Measurements from ENCODE around the gene ENKD1. TPM values are rescaled to one million over a fixed set of nuclear protein-coding genes. Genes with fewer than 3 reads are reported as not detected.
A peak's percentile ranks its signal among the peaks of the same experiment; 100 is the strongest.

ENKD1 gene
- total and polyA plus RNA-seq, 10 of the 15 experiments (the other 5 are each of a cell fraction or from before 2014, with no cell fraction given), result 0.19 to 8.1 (median 2.8) TPM

- TF ChIP-seq PRDM15 (CRISPR knock-in tag; IDR thresholded peaks at IDR 0.05) (no peak), SREBF1 (IDR thresholded peaks at IDR 0.05; ENCODE audit: low read length) (peak; percentile 60; the same call in 1 of the 2 replicates), CBFB (IDR thresholded peaks at IDR 0.05; ENCODE audit: low read depth) (no peak), MXI1 (IDR thresholded peaks at IDR 0.05; ENCODE audit: low read depth, low read length) (0 out of 2 replicates have a peak, but pooled peaks have one; percentile 47), BRCA1 (IDR thresholded peaks at IDR 0.05; ENCODE audit: low read depth, low read length) (no peak), TAF1 (IDR thresholded peaks at IDR 0.05; ENCODE audit: borderline replicate concordance, low read depth, low read length) (no peak), RBBP5 (conservative IDR thresholded peaks at IDR 0.05) (no peak), MEF2A (IDR thresholded peaks at IDR 0.05; ENCODE audit: insufficient read depth, low read depth, low read length) (no peak), FOXK2 (IDR thresholded peaks at IDR 0.05) (peak; percentile 90), SMAD1 (IDR thresholded peaks at IDR 0.05; ENCODE audit: low read depth, partially characterized antibody) (no peak), SP1 (IDR thresholded peaks at IDR 0.05; ENCODE audit: low read depth, low read length) (no peak), CHD2 (IDR thresholded peaks at IDR 0.05; ENCODE audit: borderline replicate concordance, low read depth, low read length) (peak; percentile 65; the same call in 1 of the 2 replicates), TCF7 (IDR thresholded peaks at IDR 0.05; ENCODE audit: borderline replicate concordance) (no peak), CREM (IDR thresholded peaks at IDR 0.05; ENCODE audit: low read depth) (peak; percentile 98), TCF3 (IDR thresholded peaks at IDR 0.05; ENCODE audit: borderline replicate concordance, insufficient read depth, low read depth, low read length) (0 out of 2 replicates have a peak, but pooled peaks have one; percentile 29), EP300 (IDR thresholded peaks at IDR 0.05; ENCODE audit: borderline replicate concordance in 1 of 2, control insufficient read depth in 1 of 2, low read depth in 2 of 2, low read length in 2 of 2) (no peak), EGR1 (IDR thresholded peaks at IDR 0.05; ENCODE audit: borderline replicate concordance in 1 of 2, low read depth in 2 of 2, low read length in 2 of 2) (peak; percentile 39 to 75), SKIL (IDR thresholded peaks at IDR 0.05; ENCODE audit: low read depth, poor library complexity, severe bottlenecking) (no peak), NFYB (IDR thresholded peaks at IDR 0.05; ENCODE audit: insufficient read depth, low read depth, low read length) (peak; percentile 72), BACH1 (IDR thresholded peaks at IDR 0.05; ENCODE audit: borderline replicate concordance) (peak; percentile 13; the same call in 1 of the 2 replicates), JUND (IDR thresholded peaks at IDR 0.05; ENCODE audit: low read depth, low read length) (peak; percentile 54; the same call in 1 of the 2 replicates), HCFC1 (IDR thresholded peaks at IDR 0.05; ENCODE audit: low read length) (peak; percentile 51)
- TF ChIP-seq, protein P1, sequence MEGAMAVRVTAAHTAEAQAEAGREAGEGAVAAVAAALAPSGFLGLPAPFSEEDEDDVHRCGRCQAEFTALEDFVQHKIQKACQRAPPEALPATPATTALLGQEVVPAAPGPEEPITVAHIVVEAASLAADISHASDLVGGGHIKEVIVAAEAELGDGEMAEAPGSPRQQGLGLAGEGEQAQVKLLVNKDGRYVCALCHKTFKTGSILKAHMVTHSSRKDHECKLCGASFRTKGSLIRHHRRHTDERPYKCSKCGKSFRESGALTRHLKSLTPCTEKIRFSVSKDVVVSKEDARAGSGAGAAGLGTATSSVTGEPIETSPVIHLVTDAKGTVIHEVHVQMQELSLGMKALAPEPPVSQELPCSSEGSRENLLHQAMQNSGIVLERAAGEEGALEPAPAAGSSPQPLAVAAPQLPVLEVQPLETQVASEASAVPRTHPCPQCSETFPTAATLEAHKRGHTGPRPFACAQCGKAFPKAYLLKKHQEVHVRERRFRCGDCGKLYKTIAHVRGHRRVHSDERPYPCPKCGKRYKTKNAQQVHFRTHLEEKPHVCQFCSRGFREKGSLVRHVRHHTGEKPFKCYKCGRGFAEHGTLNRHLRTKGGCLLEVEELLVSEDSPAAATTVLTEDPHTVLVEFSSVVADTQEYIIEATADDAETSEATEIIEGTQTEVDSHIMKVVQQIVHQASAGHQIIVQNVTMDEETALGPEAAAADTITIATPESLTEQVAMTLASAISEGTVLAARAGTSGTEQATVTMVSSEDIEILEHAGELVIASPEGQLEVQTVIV (IDR thresholded peaks at IDR 0.05; ENCODE audit: borderline replicate concordance, partially characterized antibody), result peak; percentile 1
Observed at GRCh38 chr16:67660564-67661028, 6.0 kb downstream of the ENKD1 start, which contains the start of gene PARD6A (continued).

Data from GM12878 (cell line).